Measurements from ENCODE around the gene STK11. TPM values are rescaled to one million over a fixed set of nuclear protein-coding genes. Genes with fewer than 3 reads are reported as not detected.

STK11 gene
- total and polyA plus RNA-seq, 4 donors: 35.4 to 66.6 (median 58.8) TPM

GRCh38 chr19:1237027-1237659, 31.6 kb downstream of the STK11 start:
- DNase-seq (ENCODE audit: low read depth in 4 of 6, low spot score in 6 of 6): peak in 2 of 6 donors; percentile 68 to 75
- peak overlapping the region; percentile 52 for H3K27ac ChIP-seq (ENCODE audit: low read depth, low read length)

GRCh38 chr19:1237754-1238368, 32.3 kb downstream of the STK11 start, which contains the start of gene CBARP:
TSS of gene CBARP (minus strand) at chr19:1238005. CDS start at chr19:1236100, 1,905 bp downstream.
- peaks cover 40% of the 10 kb centered on the region for H3K36me3 ChIP-seq (ENCODE audit: control insufficient read depth, insufficient read depth, low read length)
- under 1% methylated on average over 87 of the region's 87 CpGs for WGBS (ENCODE audit: insufficient coverage)
- peak within 1 kb of the TSS; percentile 64 for H3K4me3 ChIP-seq (ENCODE audit: low read depth, low read length)
- peak in 2 of 6 donors; percentile 85 to 86 for DNase-seq (ENCODE audit: low read depth in 4 of 6, low spot score in 6 of 6)
- H3K9me3 ChIP-seq (ENCODE audit: control insufficient read depth, insufficient read depth, low read length): no peaks in the 10 kb centered on the region
- no peaks in the 10 kb centered on the region for H3K27me3 ChIP-seq (ENCODE audit: control insufficient read depth, insufficient read depth, low read length)
- peak within 1 kb of the TSS; percentile 84 for H3K27ac ChIP-seq (ENCODE audit: low read depth, low read length)
- peaks cover 68% of the 10 kb centered on the region for H3K4me1 ChIP-seq (ENCODE audit: control insufficient read depth, insufficient read depth, low read length)

More at GRCh38 chr19:1237027-1237659, 31.6 kb downstream of the STK11 start:
- under 1% methylated on average over 60 of the region's 60 CpGs for whole genome bisulfite sequencing (ENCODE audit: insufficient coverage)
- Histone ChIP-seq H3K4me1 (ENCODE audit: control insufficient read depth, insufficient read depth, low read length) (peaks cover 67% of the 10 kb centered on the region), H3K4me3 (ENCODE audit: low read depth, low read length) (peak overlapping the region; percentile 64), H3K27me3 (ENCODE audit: control insufficient read depth, insufficient read depth, low read length) (no peaks in the 10 kb centered on the region), H3K9me3 (ENCODE audit: control insufficient read depth, insufficient read depth, low read length) (no peaks in the 10 kb centered on the region), H3K36me3 (ENCODE audit: control insufficient read depth, insufficient read depth, low read length) (peaks cover 44% of the 10 kb centered on the region)

GRCh38 chr19:1238369-1239303, 33.1 kb downstream of the STK11 start:
- H3K36me3 ChIP-seq (ENCODE audit: control insufficient read depth, insufficient read depth, low read length): peaks cover 35% of the 10 kb centered on the region
- H3K27ac ChIP-seq (ENCODE audit: low read depth, low read length): peak overlapping the region; percentile 84
- H3K4me1 ChIP-seq (ENCODE audit: control insufficient read depth, insufficient read depth, low read length): peaks cover 68% of the 10 kb centered on the region
- no peaks in the 10 kb centered on the region for H3K27me3 ChIP-seq (ENCODE audit: control insufficient read depth, insufficient read depth, low read length)
- WGBS (ENCODE audit: insufficient coverage): 41% methylated on average over 32 of the region's 34 CpGs
- peak overlapping the region; percentile 54 for H3K4me3 ChIP-seq (ENCODE audit: low read depth, low read length)
- DNase-seq (ENCODE audit: low read depth in 4 of 6, low spot score in 6 of 6): peak in 1 of 6 donors; percentile 51
- H3K9me3 ChIP-seq (ENCODE audit: control insufficient read depth, insufficient read depth, low read length): no peaks in the 10 kb centered on the region

GRCh38 chr19:1239420-1239795, 33.8 kb downstream of the STK11 start:
- Histone ChIP-seq H3K9me3 (ENCODE audit: control insufficient read depth, insufficient read depth, low read length) (no peaks in the 10 kb centered on the region), H3K4me3 (ENCODE audit: low read depth, low read length) (no peak overlapping the region), H3K27ac (ENCODE audit: low read depth, low read length) (peak overlapping the region; percentile 95), H3K4me1 (ENCODE audit: control insufficient read depth, insufficient read depth, low read length) (peaks cover 76% of the 10 kb centered on the region), H3K36me3 (ENCODE audit: control insufficient read depth, insufficient read depth, low read length) (peaks cover 35% of the 10 kb centered on the region), H3K27me3 (ENCODE audit: control insufficient read depth, insufficient read depth, low read length) (no peaks in the 10 kb centered on the region)
- no peak for DNase-seq (ENCODE audit: low read depth in 4 of 6, low spot score in 6 of 6)
- 84% methylated on average over 11 of the region's 11 CpGs for WGBS (ENCODE audit: insufficient coverage)

GRCh38 chr19:1239796-1240737, 34.5 kb downstream of the STK11 start:
- peak in 4 of 6 donors; percentile 87 to 98 (median 94) for DNase-seq (ENCODE audit: low read depth in 4 of 6, low spot score in 6 of 6)

GRCh38 chr19:1240925-1241324, 35.3 kb downstream of the STK11 start:
- peaks cover 83% of the 10 kb centered on the region for H3K4me1 ChIP-seq (ENCODE audit: control insufficient read depth, insufficient read depth, low read length)
- H3K27me3 ChIP-seq (ENCODE audit: control insufficient read depth, insufficient read depth, low read length): no peaks in the 10 kb centered on the region
- no peaks in the 10 kb centered on the region for H3K9me3 ChIP-seq (ENCODE audit: control insufficient read depth, insufficient read depth, low read length)
- DNase-seq (ENCODE audit: low read depth in 4 of 6, low spot score in 6 of 6): no peak
- 67% methylated on average over 14 of the region's 15 CpGs for WGBS (ENCODE audit: insufficient coverage)
- H3K27ac ChIP-seq (ENCODE audit: low read depth, low read length): peak overlapping the region; percentile 67
- peak overlapping the region; percentile 60 for H3K4me3 ChIP-seq (ENCODE audit: low read depth, low read length)
- peaks cover 35% of the 10 kb centered on the region for H3K36me3 ChIP-seq (ENCODE audit: control insufficient read depth, insufficient read depth, low read length)

More at GRCh38 chr19:1239796-1240737, 34.5 kb downstream of the STK11 start:
- Histone ChIP-seq H3K9me3 (ENCODE audit: control insufficient read depth, insufficient read depth, low read length) (no peaks in the 10 kb centered on the region), H3K27ac (ENCODE audit: low read depth, low read length) (peak overlapping the region; percentile 95), H3K4me1 (ENCODE audit: control insufficient read depth, insufficient read depth, low read length) (peaks cover 83% of the 10 kb centered on the region), H3K4me3 (ENCODE audit: low read depth, low read length) (peak overlapping the region; percentile 41), H3K36me3 (ENCODE audit: control insufficient read depth, insufficient read depth, low read length) (peaks cover 35% of the 10 kb centered on the region), H3K27me3 (ENCODE audit: control insufficient read depth, insufficient read depth, low read length) (no peaks in the 10 kb centered on the region)
- WGBS (ENCODE audit: insufficient coverage): 9% methylated on average over 79 of the region's 84 CpGs

GRCh38 chr19:1241417-1242095, 36.0 kb downstream of the STK11 start, which contains the start of gene ATP5F1D:
TSS of gene ATP5F1D (plus strand) at chr19:1241751. CDS start at chr19:1241851, 100 bp downstream.
- Histone ChIP-seq H3K36me3 (ENCODE audit: control insufficient read depth, insufficient read depth, low read length) (peaks cover 35% of the 10 kb centered on the region), H3K9me3 (ENCODE audit: control insufficient read depth, insufficient read depth, low read length) (no peaks in the 10 kb centered on the region), H3K4me1 (ENCODE audit: control insufficient read depth, insufficient read depth, low read length) (peaks cover 83% of the 10 kb centered on the region), H3K27me3 (ENCODE audit: control insufficient read depth, insufficient read depth, low read length) (no peaks in the 10 kb centered on the region), H3K27ac (ENCODE audit: low read depth, low read length) (peak within 1 kb of the TSS; percentile 67), H3K4me3 (ENCODE audit: low read depth, low read length) (peak within 1 kb of the TSS; percentile 60)
- DNase-seq (ENCODE audit: low read depth in 4 of 6, low spot score in 6 of 6): peak in 4 of 6 donors; percentile 85 to 98 (median 93)
- WGBS (ENCODE audit: insufficient coverage): under 1% methylated on average over 79 of the region's 79 CpGs

Data from spinal cord (tissue), 10 donors.